HS-5 (cell line): Measurements from ENCODE around the gene CCNE1.
"Not testable (repeated sequence)": the region's sequence is repeated elsewhere in the genome, so short reads cannot be mapped to it uniquely, and the experiment has no call there.

ENCODE experiments used
- DNase-seq: peaks from one replicate; pipeline ENCODE4 v3.0.0-alpha.2; 2012; ENCODE audit warnings: low read depth

Gene CCNE1

GRCh38 chr19:29815231-29815630 is 3.4 kb downstream of the CCNE1 start:
- DNase-seq, result no peak

- no peak for DNase-seq
Measured at GRCh38 chr19:29817316-29817715, 5.5 kb downstream of the CCNE1 start.

GRCh38 chr19:29819300-29819699 is 7.5 kb downstream of the CCNE1 start:
- DNase-seq, result no peak

GRCh38 chr19:29819986-29820385 is 8.2 kb downstream of the CCNE1 start:
- no peak for DNase-seq

- no peak for DNase-seq
Measured at GRCh38 chr19:29823581-29824330, 12.0 kb downstream of the CCNE1 start.

GRCh38 chr19:29825263-29825662 is 13.5 kb downstream of the CCNE1 start:
- not testable (repeated sequence) for DNase-seq

- DNase-seq, result no peak
Measured at GRCh38 chr19:29831041-29831548, 19.3 kb downstream of the CCNE1 start.

- DNase-seq, result no peak
Measured at GRCh38 chr19:29831686-29832085, 19.9 kb downstream of the CCNE1 start.

- DNase-seq, result no peak
Measured at GRCh38 chr19:29832801-29833200, 21.0 kb downstream of the CCNE1 start.

GRCh38 chr19:29833614-29834261 is 21.9 kb downstream of the CCNE1 start:
- no peak for DNase-seq

- no peak for DNase-seq
Measured at GRCh38 chr19:29834991-29835846, 23.4 kb downstream of the CCNE1 start.

GRCh38 chr19:29836409-29836825 is 24.6 kb downstream of the CCNE1 start:
- no peak for DNase-seq

GRCh38 chr19:29837448-29837981 is 25.7 kb downstream of the CCNE1 start:
- DNase-seq, result no peak

GRCh38 chr19:29837996-29838395 is 26.2 kb downstream of the CCNE1 start:
- DNase-seq, result no peak

- DNase-seq, result no peak
Measured at GRCh38 chr19:29840066-29840950, 28.5 kb downstream of the CCNE1 start.

GRCh38 chr19:29841209-29841558 is 29.4 kb downstream of the CCNE1 start:
- DNase-seq, result no peak

- no peak for DNase-seq
Measured at GRCh38 chr19:29841559-29842367, 30.0 kb downstream of the CCNE1 start.

GRCh38 chr19:29842471-29843179 is 30.8 kb downstream of the CCNE1 start:
- no peak for DNase-seq

- DNase-seq, result no peak
Measured at GRCh38 chr19:29843180-29844051, 31.6 kb downstream of the CCNE1 start.
